ENCODE data around the gene GMEB2. TPM values are rescaled to one million over a fixed set of nuclear protein-coding genes. Genes with fewer than 3 reads are reported as not detected.

The GMEB2 gene
- total RNA-seq, 1 experiment from 2014 or later, result 18.1 TPM

Other genes with a start within 250 kb of the GMEB2 start
- gene KCNQ2, start 154.4 kb downstream of the GMEB2 start, total RNA-seq (2014; rRNA removed; shearing (Covaris generic); ENCODE audit: low replicate concordance), result 10.0 TPM in 1 of 2 replicates, not detected in the other
- gene EEF1A2, start 128.0 kb downstream of the GMEB2 start, total RNA-seq (2014; rRNA removed; shearing (Covaris generic); ENCODE audit: low replicate concordance), result 249 and 281 TPM in 2 replicates
- gene PPDPF, start 106.3 kb downstream of the GMEB2 start, total RNA-seq (2014; rRNA removed; shearing (Covaris generic); ENCODE audit: low replicate concordance), result 35.9 and 103 TPM in 2 replicates
- 3.2 and 4.4 TPM in 2 replicates for gene PTK6, start 89.7 kb downstream of the GMEB2 start, total RNA-seq (2014; rRNA removed; shearing (Covaris generic); ENCODE audit: low replicate concordance)
- not detected in 2 replicates for gene SRMS, start 79.4 kb downstream of the GMEB2 start, total RNA-seq (2014; rRNA removed; shearing (Covaris generic); ENCODE audit: low replicate concordance)
- gene FNDC11, start 72.9 kb downstream of the GMEB2 start, total RNA-seq (2014; rRNA removed; shearing (Covaris generic); ENCODE audit: low replicate concordance), result 1.1 and 8.2 TPM in 2 replicates
- 26.3 and 30.3 TPM in 2 replicates for gene HELZ2, start 52.9 kb downstream of the GMEB2 start, total RNA-seq (2014; rRNA removed; shearing (Covaris generic); ENCODE audit: low replicate concordance)
- 70.6 and 73.0 TPM in 2 replicates for gene STMN3, start 26.3 kb upstream of the GMEB2 start, total RNA-seq (2014; rRNA removed; shearing (Covaris generic); ENCODE audit: low replicate concordance)
- 12.5 and 13.6 TPM in 2 replicates for gene RTEL1, start 31.2 kb upstream of the GMEB2 start, total RNA-seq (2014; rRNA removed; shearing (Covaris generic); ENCODE audit: low replicate concordance)
- gene TNFRSF6B, start 69.6 kb upstream of the GMEB2 start, total RNA-seq (2014; rRNA removed; shearing (Covaris generic); ENCODE audit: low replicate concordance), result 1.5 TPM in 1 of 2 replicates, not detected in the other
- gene ARFRP1, start 80.9 kb upstream of the GMEB2 start, total RNA-seq (2014; rRNA removed; shearing (Covaris generic); ENCODE audit: low replicate concordance), result 57.0 and 69.7 TPM in 2 replicates
- 44.3 and 49.9 TPM in 2 replicates for gene ZGPAT, start 80.9 kb upstream of the GMEB2 start, total RNA-seq (2014; rRNA removed; shearing (Covaris generic); ENCODE audit: low replicate concordance)
- 6.0 and 17.5 TPM in 2 replicates for gene LIME1, start 109.6 kb upstream of the GMEB2 start, total RNA-seq (2014; rRNA removed; shearing (Covaris generic); ENCODE audit: low replicate concordance)
- gene SLC2A4RG, start 112.7 kb upstream of the GMEB2 start, total RNA-seq (2014; rRNA removed; shearing (Covaris generic); ENCODE audit: low replicate concordance), result 166 and 300 TPM in 2 replicates
- gene ZBTB46, start 204.2 kb upstream of the GMEB2 start, total RNA-seq (2014; rRNA removed; shearing (Covaris generic); ENCODE audit: low replicate concordance), result 9.6 and 10.4 TPM in 2 replicates
- gene ABHD16B, start 234.4 kb upstream of the GMEB2 start, total RNA-seq (2014; rRNA removed; shearing (Covaris generic); ENCODE audit: low replicate concordance), result not detected in 2 replicates
- gene TPD52L2, start 238.2 kb upstream of the GMEB2 start, total RNA-seq (2014; rRNA removed; shearing (Covaris generic); ENCODE audit: low replicate concordance), result 189 TPM in 2 replicates